ENCODE measurements around the gene SBF2.
"Not testable (repeated sequence)": the region's sequence is repeated elsewhere in the genome, so short reads cannot be mapped to it uniquely, and the experiment has no call there.

Gene SBF2

DNA sequence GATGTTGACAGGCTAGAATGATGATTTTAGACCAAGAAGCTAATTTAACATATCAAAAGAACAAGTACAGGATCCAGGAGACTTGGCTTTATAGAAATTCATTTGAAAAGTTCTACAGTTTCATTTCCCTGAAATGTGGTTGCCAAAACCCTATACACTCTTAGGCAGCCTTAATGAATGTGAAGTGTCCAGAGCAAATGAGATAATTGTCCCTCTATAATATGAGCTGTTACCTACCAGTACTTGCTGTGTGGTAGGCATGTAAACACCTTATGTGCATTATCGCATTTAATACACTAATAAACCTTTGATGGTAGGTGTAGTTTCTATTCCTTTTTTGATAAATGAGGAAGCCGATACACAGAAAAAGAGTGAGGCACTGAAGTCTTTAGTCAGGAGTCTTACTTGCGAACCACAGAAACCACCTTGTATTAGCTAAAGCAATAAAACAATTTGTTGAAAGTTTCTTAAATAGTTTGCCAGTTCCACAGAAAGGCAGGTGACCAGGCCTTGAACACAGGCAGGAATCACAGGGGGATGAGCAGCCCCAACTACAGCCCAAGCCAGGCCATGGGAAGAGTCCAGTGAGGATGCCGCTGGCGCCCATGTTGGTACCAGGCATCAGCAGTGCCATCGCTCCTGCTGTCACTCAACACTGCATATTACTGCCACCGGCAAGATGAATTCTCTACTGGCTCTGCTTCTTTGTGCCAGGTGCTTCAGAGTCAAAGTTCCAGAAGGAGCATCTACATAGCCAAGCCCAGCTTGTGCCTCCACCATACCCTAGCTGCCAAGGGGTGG lies 548.4 kb downstream of the SBF2 start:
- H3K27ac ChIP-seq: no peak overlapping the region
- no peak for TF ChIP-seq ZFX (IDR thresholded peaks at IDR 0.05)
- TF ChIP-seq, protein P1, sequence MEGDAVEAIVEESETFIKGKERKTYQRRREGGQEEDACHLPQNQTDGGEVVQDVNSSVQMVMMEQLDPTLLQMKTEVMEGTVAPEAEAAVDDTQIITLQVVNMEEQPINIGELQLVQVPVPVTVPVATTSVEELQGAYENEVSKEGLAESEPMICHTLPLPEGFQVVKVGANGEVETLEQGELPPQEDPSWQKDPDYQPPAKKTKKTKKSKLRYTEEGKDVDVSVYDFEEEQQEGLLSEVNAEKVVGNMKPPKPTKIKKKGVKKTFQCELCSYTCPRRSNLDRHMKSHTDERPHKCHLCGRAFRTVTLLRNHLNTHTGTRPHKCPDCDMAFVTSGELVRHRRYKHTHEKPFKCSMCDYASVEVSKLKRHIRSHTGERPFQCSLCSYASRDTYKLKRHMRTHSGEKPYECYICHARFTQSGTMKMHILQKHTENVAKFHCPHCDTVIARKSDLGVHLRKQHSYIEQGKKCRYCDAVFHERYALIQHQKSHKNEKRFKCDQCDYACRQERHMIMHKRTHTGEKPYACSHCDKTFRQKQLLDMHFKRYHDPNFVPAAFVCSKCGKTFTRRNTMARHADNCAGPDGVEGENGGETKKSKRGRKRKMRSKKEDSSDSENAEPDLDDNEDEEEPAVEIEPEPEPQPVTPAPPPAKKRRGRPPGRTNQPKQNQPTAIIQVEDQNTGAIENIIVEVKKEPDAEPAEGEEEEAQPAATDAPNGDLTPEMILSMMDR (conservative IDR thresholded peaks at IDR 0.05): no peak

- not testable (repeated sequence) for H3K27ac ChIP-seq
Measured at GRCh38 chr11:9743512-9743911, 550.5 kb downstream of the SBF2 start.

- H3K27ac ChIP-seq: no peak overlapping the region
- TF ChIP-seq, protein P1 (conservative IDR thresholded peaks at IDR 0.05): no peak
- TF ChIP-seq ZFX (IDR thresholded peaks at IDR 0.05): no peak
Measured at GRCh38 chr11:9741260-9741659, 552.8 kb downstream of the SBF2 start.

DNA sequence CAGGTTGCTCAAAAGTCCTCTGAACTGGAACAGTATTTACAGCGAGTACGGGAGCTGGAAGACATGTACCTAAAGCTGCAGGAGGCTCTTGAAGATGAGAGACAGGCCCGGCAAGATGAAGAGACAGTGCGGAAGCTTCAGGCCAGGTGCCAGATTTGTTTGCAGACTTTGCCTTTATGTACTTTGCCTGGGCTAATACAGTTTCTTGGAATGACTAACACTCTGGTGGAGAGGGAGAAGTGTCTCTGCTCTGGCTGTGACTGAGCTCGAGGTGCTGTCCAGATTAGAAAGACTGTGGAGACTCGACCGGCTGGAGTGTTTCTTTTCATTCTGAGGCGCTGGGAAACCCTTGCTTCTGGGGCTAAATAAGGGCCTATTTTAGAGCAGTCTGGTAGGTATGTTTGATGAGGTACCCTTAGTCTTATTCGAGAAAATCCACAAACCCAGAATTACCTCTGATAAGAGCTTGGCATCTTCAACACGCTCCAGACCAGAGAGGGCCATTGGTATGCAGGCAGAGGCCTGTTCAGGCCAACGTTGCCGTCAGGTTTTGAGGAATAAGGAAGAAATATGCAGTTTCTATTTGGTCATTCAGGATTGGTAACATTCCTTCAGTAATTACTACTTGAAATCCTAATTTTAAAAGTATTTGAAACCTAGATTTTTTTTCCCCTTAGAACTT lies 553.7 kb downstream of the SBF2 start:
- peak overlapping the region; percentile 15 for H3K27ac ChIP-seq
- no peak for TF ChIP-seq ZFX (IDR thresholded peaks at IDR 0.05)
- TF ChIP-seq, protein P1 (conservative IDR thresholded peaks at IDR 0.05): no peak

DNA sequence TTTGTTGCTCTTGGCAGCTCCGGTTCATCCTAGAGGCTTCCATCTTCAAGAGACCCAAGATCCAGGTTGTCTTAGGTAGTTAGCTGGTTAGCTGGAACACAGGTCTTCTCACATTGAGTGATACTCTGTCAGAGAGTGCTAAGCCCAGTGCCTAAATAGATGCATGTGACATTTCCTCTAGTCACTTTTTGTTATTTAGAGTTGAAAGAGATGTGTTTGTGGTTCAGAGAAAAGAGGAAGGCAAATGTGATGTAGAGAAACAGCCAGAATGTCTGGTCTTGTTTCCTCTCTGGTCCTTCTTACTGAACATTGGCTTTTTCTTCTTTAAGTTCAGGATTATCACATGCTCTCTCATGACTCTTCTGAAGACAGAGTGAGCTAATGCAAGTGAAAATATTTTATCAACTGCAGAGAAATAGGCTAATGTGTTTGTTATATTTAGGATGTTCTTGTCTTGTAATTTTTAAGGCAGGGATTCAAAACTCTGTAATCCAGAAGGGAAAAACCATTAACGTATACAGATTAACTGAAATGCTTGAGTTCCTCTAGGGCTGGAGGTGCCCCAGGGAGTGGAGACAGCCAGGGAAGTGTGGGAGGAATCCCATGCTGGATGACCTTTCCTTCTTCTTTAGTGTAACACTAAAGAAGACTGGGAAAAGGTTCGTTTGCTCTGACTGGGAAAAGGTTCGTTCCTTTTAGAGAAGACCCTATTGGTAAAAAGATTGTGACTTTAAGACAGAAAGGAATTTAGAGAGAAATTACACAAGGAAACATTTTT lies 554.7 kb downstream of the SBF2 start:
- no peak overlapping the region for H3K27ac ChIP-seq
- TF ChIP-seq, protein P1 (conservative IDR thresholded peaks at IDR 0.05): no peak
- TF ChIP-seq ZFX (IDR thresholded peaks at IDR 0.05): no peak

- H3K27ac ChIP-seq: no peak overlapping the region
- TF ChIP-seq, protein P1 (conservative IDR thresholded peaks at IDR 0.05): no peak
- no peak for TF ChIP-seq ZFX (IDR thresholded peaks at IDR 0.05)
Measured at GRCh38 chr11:9738707-9739106, 555.3 kb downstream of the SBF2 start.

GRCh38 chr11:9738116-9738515 lies 555.9 kb downstream of the SBF2 start:
- no peak overlapping the region for H3K27ac ChIP-seq

More at GRCh38 chr11:9738116-9738515, 555.9 kb downstream of the SBF2 start:
- TF ChIP-seq, protein P1 (conservative IDR thresholded peaks at IDR 0.05): no peak
- TF ChIP-seq ZFX (IDR thresholded peaks at IDR 0.05): no peak

Measured in C4-2B (cell line).